ENCODE measurements around the gene SLC31A2. TPM values are rescaled to one million over a fixed set of nuclear protein-coding genes. Genes with fewer than 3 reads are reported as not detected.
"Not testable (repeated sequence)": the region's sequence is repeated elsewhere in the genome, so short reads cannot be mapped to it uniquely, and the experiment has no call there.

The SLC31A2 gene
- total RNA-seq, 1 donor from 2014 or later = 6.4 TPM

DNA sequence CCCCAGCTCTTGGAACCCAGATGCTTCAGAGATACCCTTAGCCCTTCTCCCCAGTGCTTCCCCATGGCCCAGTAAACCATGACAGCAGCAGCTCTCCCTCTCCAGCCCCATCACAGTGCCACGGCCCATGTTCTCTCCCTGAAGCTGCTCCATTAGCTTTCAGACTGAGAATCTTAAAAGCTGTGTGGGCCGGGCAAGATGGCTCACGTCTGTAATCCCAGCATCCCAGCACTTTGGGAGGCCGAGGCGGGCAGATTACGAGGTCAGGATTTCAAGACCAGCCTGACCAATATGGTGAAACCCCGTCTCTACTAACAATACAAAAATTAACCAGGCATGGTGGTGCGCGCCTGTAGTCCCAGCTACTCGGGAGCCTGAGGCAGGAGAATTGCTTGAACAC, 1.2 kb upstream of the SLC31A2 start:
- DNase-seq (ENCODE audit: low read depth in 2 of 2) = not testable (repeated sequence)

DNA sequence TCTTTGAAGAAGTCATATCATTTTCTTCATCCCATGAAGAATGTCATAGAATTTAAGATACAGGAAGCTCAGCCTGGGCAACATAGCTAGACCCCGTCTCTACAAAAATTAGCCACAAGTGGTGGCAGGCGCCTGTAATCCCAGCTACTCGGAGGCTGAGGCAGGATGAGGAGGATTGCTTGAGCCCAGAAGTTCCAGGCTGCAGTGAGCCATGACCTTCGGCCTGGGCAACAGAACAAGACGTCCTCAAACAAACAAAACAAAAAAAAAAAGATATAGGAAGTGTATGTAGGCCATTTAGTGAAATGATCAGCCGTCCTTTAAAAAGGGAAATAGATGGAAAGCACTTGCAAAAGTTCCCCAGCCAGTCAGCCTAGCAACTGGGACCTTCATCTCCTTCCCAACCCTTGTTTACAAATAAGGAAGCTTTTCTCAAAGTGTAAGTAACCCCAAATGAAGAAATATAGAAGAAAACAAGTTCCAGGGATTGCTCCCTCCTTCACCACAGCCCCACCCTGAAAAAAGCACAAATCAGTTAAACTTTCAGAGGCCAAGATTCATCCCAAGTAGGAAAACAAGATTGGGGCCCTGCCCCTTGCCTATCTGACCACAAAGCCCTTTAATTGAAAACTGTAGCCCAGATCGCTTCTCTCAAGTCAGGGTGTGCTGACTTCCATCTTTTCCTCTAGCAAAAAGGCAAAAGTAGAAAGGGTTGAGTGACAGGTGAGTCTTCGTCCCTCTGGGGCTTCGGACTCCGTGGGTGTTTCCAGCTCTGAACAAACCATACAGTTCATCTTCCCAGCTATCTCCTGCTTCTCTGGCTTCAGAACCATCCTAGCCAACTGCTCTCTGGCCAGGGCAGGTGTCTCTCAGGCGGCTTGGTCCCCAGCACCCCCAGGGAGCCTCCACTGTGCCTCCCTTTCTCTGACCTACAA, 1.2 kb downstream of the SLC31A2 start:
- DNase-seq (ENCODE audit: low read depth in 2 of 2) = no peak

DNA sequence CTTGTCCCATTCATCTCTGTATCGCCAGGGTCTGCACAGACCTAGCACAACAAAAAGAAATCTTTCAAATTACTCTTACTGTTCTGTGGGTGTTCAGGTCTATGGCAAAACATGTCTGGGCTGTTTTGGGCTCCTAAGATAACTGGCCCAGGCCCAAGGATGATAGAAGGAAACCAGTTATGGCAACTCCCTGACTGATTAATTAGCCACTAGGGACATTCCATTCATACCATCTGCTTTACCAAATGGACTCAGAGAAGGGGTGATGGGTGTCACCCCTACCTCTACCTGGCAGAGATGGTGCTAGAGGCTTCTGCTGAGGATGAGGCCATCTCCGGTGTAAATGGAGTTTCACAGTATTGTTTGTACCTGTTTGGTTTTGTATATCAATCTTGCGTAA, 1.9 kb downstream of the SLC31A2 start:
- no peak for DNase-seq (ENCODE audit: low read depth in 2 of 2)

DNA sequence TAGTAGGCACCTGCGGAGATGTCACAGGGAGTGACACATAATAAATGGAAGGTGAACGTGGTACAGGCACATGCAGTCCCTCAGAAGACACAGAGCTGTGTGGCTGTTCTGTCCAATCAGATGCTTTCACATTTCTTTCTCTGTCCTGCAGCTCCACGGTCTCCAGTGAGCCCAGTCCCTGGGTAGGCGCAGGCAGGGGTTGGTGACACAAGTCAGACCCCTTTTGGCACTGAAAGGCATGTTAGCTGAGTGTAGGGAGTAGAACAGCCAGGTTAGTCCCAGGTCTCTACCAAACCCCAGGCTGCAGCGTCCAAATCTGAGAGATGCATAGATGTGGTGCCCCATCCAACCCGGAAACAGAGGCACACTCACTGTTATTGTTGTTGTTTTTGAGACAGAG, 2.8 kb downstream of the SLC31A2 start:
- DNase-seq (ENCODE audit: low read depth in 2 of 2) = no peak

DNA sequence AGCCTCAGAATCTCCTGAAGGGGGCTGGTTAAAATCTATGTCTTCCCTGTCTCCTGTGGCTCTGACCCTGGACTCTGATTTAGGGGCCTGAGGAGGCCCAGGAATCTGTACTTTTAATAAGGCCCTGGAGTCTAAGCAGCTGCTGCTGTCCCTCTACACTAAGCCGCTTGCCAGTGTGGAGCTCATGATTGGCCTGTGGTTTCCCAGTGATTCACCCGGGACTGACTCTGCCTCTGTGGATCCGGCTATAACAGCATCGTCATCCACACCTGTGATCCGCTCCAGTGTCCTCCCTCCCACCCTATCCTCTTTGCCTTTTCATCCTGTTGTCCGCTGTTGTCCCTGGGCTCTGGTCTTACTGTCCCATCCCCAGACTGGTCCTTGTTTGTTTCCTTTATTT, 3.7 kb downstream of the SLC31A2 start:
- DNase-seq (ENCODE audit: low read depth in 2 of 2) = no peak

DNA sequence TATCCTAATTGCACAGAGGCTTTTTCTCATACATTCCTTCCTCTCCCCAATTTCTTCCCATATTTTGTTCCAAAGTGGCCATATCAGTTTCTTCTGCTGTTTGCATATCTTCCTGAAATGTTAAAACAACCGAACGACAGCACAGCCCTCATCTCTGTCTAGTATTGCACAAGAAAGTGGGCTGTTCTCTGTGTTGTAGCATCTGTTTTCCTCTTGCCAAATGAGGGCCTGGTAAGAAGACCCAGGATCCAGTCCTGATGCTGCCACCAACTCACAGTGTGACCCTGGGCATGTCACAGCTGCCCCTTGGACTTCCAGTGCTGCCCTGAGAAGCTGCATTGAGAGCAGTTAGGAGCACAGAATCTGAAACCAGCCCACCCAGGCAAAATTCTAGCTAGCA, 4.1 kb downstream of the SLC31A2 start:
- no peak for DNase-seq (ENCODE audit: low read depth in 2 of 2)

DNA sequence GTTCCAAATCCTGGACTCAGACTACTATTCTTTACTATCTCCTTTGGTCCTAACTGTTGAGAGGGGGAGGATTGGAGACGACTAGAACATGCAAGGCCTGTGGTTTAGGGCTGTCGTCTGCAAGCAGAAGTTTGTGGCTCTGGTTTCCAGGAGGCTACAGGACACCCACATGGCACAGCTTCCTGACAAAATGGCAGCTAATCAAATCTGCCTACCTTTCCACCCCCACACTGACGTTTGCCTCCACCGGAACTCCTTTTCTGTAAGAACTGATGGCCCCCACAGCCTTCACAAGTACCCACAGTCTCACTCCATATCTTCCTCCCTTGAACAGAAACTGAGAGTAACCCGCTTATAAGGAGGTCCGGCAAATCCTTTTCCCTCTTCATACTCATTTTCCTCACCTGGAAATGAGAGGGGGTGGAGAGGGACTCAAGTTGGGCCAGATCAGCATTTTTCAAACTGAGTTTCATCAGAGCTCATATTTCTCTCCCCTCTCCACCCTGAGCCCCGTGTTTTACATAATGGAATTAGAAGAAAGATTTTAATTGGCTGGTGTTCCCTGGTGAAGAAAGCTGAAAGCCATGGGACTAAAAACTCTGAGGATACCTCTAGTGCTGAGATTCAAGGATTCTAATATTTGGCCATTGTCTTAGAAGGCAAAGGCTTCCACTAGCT, 5.2 kb downstream of the SLC31A2 start:
- no peak for DNase-seq (ENCODE audit: low read depth in 2 of 2)

DNA sequence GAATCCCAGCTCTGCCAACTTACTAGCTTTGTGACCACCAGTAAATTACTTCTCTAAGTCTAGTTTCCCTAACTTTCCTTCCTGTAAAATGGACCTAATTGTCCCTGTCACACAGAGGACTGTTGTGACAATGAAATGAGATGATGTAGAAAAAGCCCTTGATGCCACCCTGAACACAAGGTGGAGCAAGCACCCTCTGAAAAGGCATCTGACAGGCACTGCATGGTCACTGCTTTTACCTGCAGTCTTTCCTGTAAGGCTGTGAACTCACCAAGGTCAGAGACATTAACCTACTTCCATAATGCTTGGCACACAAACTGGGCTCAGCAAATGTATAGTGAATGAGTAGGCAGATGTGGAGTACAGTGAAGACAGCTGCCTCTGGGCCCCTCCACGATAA, 6.1 kb downstream of the SLC31A2 start:
- DNase-seq (ENCODE audit: low read depth in 2 of 2) = no peak

DNA sequence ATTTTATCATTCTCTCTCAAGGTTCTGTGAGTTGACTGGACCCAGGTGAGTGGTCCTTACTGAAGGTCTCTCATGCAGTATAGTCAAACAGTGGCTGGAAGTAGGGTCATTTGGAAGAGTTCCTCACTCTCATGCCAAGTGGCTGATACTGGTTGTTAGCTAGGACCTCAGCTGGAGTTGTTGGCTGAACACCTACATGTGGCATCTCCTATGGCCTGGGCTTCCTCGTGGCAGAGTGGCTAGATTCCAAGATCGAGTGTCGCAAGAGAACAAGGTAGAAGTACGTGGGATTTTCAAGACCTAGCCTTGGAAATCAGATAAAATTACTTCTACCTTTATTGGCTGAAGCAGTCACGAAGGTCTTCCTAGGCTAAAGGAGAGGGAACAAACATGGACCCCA, 7.6 kb downstream of the SLC31A2 start:
- no peak for DNase-seq (ENCODE audit: low read depth in 2 of 2)

DNA sequence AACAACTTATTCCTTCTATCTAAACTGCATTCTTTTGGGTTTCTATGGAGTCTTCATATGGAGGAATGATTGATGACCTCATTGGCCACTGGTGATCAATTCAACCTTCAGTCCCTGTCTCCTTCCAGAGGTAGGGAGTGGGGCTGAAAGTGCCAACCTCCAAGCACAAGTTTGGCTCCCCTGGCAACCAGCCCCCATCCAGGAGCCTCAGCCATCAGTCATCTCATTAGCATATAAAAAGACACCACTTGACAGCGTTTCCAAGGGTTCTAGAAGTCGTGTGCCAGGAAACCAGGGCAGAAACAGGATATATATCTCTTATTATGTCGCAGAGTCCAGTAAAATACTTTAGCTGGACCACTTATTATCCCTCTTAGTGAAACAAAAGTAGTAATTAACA, 9.8 kb downstream of the SLC31A2 start:
- DNase-seq (ENCODE audit: low read depth in 2 of 2) = no peak

DNA sequence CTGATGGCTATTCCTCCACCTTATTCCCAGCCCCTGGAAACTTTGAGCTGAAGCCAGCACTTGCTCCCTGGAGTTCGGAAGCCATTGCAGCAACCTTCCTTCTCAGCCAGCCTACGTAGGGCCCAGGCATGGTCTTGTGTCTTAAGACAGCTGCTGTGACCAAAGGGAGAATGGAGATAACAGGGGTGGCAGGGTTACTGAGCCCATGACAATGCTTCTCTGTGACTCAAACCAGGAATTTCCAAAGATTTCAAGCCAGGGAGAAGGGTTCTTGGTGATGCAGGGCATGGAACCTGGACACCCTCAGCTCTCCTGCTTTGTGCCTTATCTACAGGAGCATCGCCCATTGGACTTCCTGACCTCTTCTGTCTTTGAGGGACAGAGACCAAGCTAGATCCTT, 12.2 kb downstream of the SLC31A2 start:
- DNase-seq (ENCODE audit: low read depth in 2 of 2) = no peak

DNA sequence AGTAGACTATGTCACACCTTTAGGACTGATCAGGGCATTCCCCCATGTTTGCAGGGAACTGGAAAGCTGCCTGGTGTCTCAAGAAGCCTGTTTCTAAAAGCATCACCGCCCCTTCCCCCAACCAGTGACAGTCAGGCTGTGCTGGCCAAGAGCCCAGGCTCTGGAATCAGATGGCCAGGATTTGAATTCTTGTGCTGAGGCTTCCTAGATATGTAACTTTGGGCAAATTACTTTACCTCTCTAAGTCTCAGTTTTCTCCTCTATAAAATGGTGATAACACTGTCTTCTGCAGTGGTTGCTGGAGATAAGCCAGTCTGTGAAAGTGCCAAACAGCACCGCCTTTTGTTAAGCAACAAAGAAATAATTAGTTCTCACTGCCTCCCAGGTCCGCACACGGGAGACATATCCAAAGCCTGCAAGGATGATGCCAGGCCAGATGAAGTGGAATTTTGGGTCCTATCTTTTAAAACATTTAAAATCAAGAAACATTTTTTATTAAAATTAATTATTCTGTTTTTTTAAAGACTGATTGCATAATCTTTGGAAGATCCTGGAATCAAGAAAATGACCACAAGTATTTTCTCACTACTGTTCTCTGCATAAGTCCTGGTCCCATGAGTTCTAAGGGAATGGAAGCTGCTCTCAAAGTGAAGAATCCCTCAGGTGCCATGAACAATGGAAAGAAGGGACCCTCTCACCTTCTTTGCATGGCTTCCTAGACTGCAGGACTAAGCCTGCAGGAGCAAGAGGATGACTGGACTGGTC, 13.9 kb downstream of the SLC31A2 start:
- DNase-seq (ENCODE audit: low read depth in 2 of 2) = no peak

DNA sequence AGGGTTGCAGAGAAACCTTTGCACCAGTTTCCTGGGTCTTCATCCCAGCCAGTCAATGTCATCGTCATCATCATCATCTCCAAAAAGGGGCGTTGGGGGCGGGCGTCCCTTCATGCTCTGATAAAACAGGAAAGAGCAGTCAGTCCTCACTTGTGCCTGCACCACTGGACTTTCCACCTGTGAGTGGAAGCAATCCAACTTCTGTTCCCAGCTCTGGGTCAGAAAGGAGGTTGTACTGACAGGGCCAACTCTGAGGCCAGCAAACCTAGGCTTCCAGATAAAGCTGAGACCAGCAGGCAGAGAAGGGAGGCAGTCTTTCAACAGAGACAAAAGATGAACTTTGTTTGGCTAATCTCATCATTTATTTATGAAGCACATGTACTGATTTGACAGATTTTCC, 15.2 kb downstream of the SLC31A2 start:
- DNase-seq (ENCODE audit: low read depth in 2 of 2) = no peak

DNA sequence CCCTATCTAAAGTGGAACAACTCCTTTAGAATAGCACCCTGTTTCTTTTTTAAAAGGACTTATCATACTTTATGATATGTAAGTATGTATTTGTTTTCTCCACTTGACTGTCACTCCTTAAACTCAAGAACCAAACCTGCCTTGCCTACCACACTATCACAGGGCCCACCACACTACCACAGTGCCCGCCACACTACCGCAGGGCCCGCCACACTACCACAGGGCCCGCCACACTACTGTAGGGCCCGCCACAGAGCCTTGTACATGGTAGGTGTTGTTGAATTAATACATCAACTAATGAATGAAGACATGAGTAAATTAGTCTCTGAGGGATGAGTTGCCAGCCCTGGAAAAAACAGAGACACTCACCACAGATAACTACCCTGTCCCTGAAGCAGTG, 18.0 kb downstream of the SLC31A2 start:
- DNase-seq (ENCODE audit: low read depth in 2 of 2) = no peak

DNA sequence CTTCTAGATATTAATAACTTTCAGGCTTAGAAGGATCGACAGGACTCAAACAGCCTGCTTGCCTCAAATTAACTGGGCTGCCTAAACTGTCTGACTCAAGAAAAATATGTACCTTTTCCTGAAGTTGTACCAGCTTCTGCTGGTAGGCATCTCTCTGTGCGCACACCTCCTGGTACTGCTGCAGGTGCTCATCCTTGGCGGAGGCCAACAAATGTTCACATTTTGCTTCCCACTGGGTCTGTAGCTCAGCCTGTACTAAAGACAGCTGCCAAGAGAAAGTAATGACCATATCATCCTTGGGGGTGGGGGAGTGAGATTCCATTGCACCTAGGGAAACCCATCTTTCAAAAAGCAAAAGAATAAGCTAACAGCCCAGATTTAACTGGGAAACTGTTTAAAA, 22.5 kb downstream of the SLC31A2 start:
- DNase-seq (ENCODE audit: low read depth in 2 of 2) = no peak

DNA sequence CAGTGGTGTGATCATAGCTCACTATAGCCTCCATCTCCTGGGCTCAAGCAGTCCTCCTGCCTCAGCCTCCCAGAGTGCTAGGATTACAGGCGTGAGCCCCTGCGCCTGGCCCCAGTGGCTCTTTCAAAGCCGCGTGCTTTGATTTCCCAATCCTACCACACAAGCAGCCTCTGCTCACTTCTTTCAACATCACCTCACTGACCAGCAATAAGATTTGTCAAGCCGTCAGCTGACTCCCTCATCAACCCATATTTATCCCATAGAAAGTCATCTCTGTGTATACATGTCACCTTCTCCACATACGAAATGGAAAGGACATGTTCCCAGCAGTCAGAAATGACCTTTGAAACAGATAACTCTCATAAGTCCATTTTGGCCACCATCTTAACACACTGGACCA, 26.0 kb downstream of the SLC31A2 start:
- no peak for DNase-seq (ENCODE audit: low read depth in 2 of 2)

DNA sequence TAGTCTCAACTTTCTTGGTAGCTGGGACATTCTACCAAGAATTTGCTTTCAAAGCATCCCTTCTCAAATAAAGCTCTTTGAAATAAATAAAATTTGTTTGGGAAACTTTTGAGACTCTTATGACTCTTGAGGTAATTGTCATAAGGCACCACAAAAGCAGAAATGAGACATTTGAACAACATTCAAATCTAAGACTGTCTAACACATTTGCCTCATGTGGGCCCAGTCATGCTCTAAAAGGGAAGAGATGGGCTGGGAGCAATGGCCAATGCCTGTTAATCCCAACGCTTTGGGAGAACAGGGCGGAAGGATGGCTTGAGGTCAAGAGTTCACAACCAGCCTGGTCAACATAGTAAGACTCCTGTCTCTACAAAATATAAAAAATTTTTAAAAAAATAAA, 26.4 kb downstream of the SLC31A2 start:
- DNase-seq (ENCODE audit: low read depth in 2 of 2) = no peak

DNA sequence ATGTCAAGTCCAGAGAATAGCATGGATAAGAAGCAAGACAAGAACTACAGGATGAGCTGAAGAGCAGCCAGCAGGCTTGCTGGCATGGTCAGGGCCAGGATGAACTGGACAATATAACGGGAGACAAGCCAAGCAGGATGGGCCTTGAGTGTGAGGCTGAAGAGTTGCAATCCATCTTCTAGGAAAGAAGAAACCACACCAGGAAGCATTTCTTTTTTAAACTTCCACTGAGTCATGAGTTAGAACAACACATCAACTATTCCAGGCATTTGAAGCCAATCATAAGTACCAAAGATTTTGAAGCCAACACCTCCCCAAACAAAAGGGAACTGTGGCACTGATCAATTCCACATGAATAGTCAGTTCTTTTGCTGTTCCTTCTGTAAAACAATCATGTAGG, 27.3 kb downstream of the SLC31A2 start:
- DNase-seq (ENCODE audit: low read depth in 2 of 2) = peak in 1 of 2 donors; percentile 10

DNA sequence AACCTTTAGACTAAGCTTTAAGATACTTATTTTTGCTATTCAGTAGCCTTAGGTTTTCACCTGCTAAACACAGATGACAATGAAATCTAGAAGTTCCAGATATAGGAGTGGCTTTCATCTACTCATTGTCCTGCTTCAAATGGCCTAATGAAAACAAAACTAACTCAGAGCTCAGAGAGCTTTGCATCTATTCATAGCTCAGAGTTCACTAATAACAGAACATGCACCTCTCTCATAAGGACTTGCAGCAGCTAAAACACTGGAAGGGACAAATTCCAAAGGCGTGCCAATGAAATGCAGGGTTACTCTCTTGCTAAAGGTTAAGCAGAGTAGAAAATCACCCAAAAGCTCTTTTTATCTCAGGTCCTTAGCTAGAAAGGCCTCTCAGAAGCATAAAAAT, 29.0 kb downstream of the SLC31A2 start:
- DNase-seq (ENCODE audit: low read depth in 2 of 2) = no peak

DNA sequence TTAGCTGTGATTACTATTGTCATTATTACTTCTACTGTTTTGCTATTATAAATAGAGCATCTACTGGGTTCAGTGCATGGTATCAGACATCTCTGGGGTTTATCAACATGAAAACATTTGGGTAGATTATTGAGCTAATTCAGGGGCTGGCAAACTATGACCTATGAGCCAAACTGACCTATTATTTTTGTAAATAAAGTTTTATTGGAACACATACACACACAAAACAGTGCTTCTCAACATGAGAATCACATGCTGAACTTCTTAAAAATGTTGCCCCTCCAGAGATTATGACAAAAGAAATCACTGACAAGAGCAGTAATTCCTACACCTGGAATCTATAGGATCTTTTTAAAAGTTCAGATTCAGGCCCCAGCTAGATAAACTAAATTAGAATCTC, 30.4 kb downstream of the SLC31A2 start:
- no peak for DNase-seq (ENCODE audit: low read depth in 2 of 2)

DNA sequence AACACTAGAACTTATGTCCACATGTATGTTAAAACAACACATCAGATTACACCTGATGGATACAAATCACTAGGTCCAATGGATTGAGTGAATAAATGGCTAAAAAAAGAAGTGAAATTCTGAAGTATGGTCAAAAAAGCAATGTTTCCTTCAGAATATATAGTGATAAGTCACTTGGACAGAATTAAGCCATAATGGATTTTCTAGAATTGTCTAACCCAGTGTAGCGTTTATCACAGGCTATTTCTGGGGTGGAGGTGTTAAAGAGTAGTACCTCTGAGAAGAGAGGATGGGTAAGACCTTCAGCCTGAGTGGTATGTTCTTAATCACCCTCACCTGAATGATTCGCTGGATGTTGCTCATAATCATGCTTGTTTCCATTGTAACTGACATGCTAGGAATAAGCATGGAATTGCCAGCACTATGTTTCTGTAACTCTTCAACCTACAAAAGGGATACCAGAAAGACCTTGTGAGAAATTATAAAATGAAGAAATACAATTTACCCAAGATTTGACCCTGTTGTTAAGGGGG, 33.2 kb downstream of the SLC31A2 start:
- no peak for DNase-seq (ENCODE audit: low read depth in 2 of 2)

DNA sequence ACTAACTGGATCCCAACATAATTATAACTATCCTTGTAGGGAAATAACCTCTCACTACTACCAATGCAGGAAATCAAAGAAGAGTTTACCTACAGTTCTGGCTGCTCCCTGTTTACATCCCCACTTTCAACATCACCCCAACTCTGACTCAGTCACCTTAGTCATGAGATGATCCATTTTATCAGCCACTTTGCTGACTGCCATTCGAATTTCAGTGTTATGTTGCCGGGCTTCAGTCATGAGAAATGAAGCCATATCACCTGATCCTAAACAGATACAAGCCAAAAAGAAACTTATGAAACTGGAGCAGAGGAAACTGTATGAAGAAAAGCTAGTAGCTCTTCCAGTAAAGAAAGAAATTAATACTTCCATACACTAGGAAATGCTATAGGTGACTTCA, 33.7 kb downstream of the SLC31A2 start:
- DNase-seq (ENCODE audit: low read depth in 2 of 2) = no peak
